ENCODE measurements around the gene TSHB.

The TSHB gene

DNA sequence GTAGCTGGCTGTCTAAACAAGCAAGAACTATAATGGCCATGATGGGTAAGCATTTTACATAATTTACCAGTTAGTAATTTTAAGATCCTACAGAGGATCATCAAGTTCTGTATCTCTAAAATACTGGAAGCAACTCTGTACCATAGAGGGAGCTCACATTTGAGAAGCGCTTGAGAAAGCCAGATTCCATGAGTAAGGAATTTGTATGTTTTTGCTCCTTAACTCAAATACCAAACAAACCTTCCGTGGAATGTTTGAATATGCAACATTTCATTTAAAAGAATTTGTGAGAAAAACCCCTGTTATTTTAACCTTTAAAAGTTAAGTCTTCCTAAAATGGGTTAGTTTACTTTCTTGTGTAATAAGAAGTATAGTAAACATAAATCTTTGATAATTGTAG lies 2.0 kb downstream of the TSHB start:
- Histone ChIP-seq H3K27ac (ENCODE audit: low read length) (no peak overlapping the region), H3K9ac (ENCODE audit: low read length) (no peak overlapping the region), H3K9me3 (ENCODE audit: control insufficient read depth, low read depth, low read length) (no peaks in the 10 kb centered on the region), H3K4me1 (ENCODE audit: control insufficient read depth, low read depth, low read length) (no peaks in the 10 kb centered on the region), H3K4me3 (ENCODE audit: low read length) (no peak overlapping the region), H3K36me3 (ENCODE audit: control insufficient read depth, low read depth, low read length) (no peaks in the 10 kb centered on the region), H3K27me3 (ENCODE audit: control insufficient read depth, insufficient read depth, low read length) (no peaks in the 10 kb centered on the region)

DNA sequence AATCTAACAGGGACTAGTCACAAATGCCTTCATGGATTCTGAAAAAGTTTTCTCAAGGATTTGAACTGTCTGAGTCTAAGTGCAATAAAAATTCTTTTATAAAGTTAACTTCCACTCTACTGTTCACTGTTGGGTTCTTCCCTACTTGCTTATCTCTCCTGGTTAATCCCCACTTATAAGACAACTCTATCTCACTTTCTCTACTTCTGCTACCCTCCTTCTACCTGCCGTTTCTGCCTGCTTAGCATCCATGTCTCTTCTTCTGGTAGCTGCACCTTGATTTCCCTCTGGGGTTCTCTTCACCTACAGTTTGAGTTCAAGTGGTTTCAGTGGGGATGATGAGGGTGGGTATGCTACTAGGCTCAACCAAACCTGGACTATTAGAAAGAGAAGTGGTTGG lies 6.0 kb downstream of the TSHB start:
- H3K9me3 ChIP-seq (ENCODE audit: control insufficient read depth, low read depth, low read length), result no peaks in the 10 kb centered on the region

DNA sequence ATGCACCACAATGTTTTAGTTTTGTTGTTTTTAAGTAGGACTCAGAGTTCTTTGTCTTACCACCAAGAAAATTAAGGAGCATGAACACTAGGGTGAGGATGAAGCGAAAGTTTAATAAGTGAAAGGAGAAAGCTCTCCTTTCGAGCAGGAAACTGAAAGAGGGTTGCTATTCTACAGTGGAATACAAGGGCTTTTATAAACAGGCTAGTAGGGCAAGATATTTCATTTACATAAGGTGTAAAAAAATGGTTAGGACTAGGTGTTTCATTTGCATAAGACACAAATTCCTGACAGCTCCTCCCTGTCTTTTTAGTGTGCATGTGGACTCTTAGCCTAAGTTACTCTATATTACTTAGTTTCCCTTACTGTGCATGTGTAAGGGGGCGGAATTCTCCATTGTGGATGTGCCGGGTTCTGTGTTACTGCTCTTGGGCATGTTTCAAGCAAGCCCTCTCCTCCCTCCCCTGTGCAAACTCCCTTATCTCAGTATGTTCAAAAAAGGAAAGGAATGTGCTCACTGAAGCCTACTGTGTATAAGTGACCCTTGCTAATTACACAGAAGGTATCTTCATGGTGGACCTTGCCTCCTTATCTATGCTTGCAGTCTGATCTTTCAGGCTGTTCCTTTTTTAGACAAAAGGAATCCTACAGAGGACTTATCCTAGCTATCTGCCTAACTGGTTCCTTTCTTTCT lies 7.3 kb downstream of the TSHB start:
- no peak overlapping the region for H3K27ac ChIP-seq (ENCODE audit: low read length)
- H3K4me1 ChIP-seq (ENCODE audit: control insufficient read depth, low read depth, low read length), result no peaks in the 10 kb centered on the region

More for the DNA sequence above, 6.0 kb downstream of the TSHB start:
- Histone ChIP-seq H3K4me1 (ENCODE audit: control insufficient read depth, low read depth, low read length) (no peaks in the 10 kb centered on the region), H3K27ac (ENCODE audit: low read length) (no peak overlapping the region), H3K36me3 (ENCODE audit: control insufficient read depth, low read depth, low read length) (no peaks in the 10 kb centered on the region), H3K9ac (ENCODE audit: low read length) (no peak overlapping the region), H3K4me3 (ENCODE audit: low read length) (no peak overlapping the region), H3K27me3 (ENCODE audit: control insufficient read depth, insufficient read depth, low read length) (no peaks in the 10 kb centered on the region)

DNA sequence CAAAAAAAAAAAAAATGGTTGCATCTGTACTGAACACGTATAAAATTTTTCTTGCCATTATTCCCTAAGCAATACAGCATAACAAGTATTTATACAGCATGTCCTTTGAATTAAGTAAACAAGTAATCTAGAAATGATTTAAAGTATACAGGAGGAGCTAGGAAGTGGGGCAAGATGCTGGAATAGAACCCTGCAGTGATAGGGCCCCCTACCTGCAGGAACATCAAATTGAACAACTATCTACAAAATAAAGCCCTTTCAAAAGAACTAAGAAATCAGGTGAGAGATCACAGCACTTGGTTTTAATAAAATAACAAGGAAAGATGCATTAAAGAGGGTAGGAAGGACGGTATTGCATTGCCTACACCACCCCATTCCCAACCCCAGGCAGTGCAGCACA lies 10.9 kb downstream of the TSHB start:
- H3K4me1 ChIP-seq (ENCODE audit: control insufficient read depth, low read depth, low read length), result no peaks in the 10 kb centered on the region
- H3K27me3 ChIP-seq (ENCODE audit: control insufficient read depth, insufficient read depth, low read length), result no peaks in the 10 kb centered on the region
- no peak overlapping the region for H3K27ac ChIP-seq (ENCODE audit: low read length)
- no peaks in the 10 kb centered on the region for H3K36me3 ChIP-seq (ENCODE audit: control insufficient read depth, low read depth, low read length)
- H3K9me3 ChIP-seq (ENCODE audit: control insufficient read depth, low read depth, low read length), result no peaks in the 10 kb centered on the region
- H3K4me3 ChIP-seq (ENCODE audit: low read length), result no peak overlapping the region
- no peak overlapping the region for H3K9ac ChIP-seq (ENCODE audit: low read length)

More for the DNA sequence above, 7.3 kb downstream of the TSHB start:
- no peaks in the 10 kb centered on the region for H3K36me3 ChIP-seq (ENCODE audit: control insufficient read depth, low read depth, low read length)
- H3K9me3 ChIP-seq (ENCODE audit: control insufficient read depth, low read depth, low read length), result no peaks in the 10 kb centered on the region
- no peaks in the 10 kb centered on the region for H3K27me3 ChIP-seq (ENCODE audit: control insufficient read depth, insufficient read depth, low read length)
- H3K9ac ChIP-seq (ENCODE audit: low read length), result no peak overlapping the region
- H3K4me3 ChIP-seq (ENCODE audit: low read length), result no peak overlapping the region

DNA sequence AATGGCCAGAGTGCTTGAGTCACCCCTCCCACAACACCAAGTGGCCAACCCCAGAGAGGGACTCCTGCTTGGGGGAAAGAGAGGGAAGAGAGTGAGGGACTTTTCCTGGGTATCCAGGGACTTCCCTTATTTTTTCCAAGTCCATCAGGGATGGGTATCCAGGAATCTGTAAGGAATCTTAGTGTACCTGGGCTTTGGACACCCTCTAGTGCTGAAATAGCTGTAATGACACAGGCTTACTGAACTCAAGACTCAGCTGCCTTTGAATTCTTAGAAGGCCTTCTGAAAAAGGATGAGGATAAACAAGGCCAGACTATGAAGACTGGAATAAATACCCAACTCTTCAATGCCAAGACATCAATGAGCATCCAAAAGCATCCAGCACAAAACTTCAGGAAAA lies 12.0 kb downstream of the TSHB start:
- H3K27ac ChIP-seq (ENCODE audit: low read length), result no peak overlapping the region
- no peak overlapping the region for H3K9ac ChIP-seq (ENCODE audit: low read length)
- H3K27me3 ChIP-seq (ENCODE audit: control insufficient read depth, insufficient read depth, low read length), result no peaks in the 10 kb centered on the region
- no peaks in the 10 kb centered on the region for H3K9me3 ChIP-seq (ENCODE audit: control insufficient read depth, low read depth, low read length)
- H3K4me3 ChIP-seq (ENCODE audit: low read length), result no peak overlapping the region
- no peaks in the 10 kb centered on the region for H3K36me3 ChIP-seq (ENCODE audit: control insufficient read depth, low read depth, low read length)
- H3K4me1 ChIP-seq (ENCODE audit: control insufficient read depth, low read depth, low read length), result no peaks in the 10 kb centered on the region

DNA sequence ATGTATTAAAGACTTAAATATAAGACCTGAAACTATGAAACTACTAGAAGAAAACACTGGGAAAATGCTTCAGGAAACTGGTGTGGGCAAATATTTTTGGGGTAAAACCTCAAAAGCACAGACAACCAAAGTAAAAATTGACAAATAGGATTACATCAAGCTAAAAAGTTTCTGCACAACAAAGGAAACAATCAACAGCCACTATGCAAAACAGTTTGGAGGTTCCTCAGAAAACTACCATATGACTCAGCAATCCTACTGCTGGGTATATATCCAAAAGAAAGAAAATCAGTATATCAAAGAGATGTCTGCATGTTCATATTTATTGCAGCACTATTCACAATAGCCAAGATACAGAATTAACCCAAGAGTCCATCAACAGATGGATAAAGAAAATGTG lies 17.1 kb downstream of the TSHB start:
- H3K27me3 ChIP-seq (ENCODE audit: control insufficient read depth, insufficient read depth, low read length), result no peaks in the 10 kb centered on the region

DNA sequence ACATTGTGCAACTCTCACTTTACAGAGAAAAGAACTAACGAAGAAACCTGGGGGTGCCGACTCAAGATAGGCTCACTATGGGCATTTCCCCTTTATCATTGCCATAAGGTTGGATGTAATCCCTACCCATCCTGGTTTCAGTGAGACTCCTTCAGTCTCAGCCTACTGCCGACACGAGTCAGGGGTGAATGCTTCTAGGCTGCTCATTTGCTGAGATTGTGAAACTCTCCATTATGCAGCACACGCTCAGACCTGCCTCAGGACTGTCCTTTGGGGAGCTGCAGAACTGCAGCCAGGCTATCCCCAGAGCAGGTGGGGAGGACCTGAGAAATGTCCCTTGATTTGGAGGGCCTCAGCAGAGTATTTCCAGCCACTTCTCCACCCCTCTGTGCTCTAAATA lies 22.2 kb downstream of the TSHB start:
- Histone ChIP-seq H3K27ac (ENCODE audit: low read length) (no peak overlapping the region), H3K27me3 (ENCODE audit: control insufficient read depth, insufficient read depth, low read length) (no peaks in the 10 kb centered on the region), H3K9ac (ENCODE audit: low read length) (no peak overlapping the region), H3K9me3 (ENCODE audit: control insufficient read depth, low read depth, low read length) (no peaks in the 10 kb centered on the region), H3K36me3 (ENCODE audit: control insufficient read depth, low read depth, low read length) (no peaks in the 10 kb centered on the region), H3K4me1 (ENCODE audit: control insufficient read depth, low read depth, low read length) (peaks cover 7% of the 10 kb centered on the region), H3K4me3 (ENCODE audit: low read length) (no peak overlapping the region)

More for the DNA sequence above, 17.1 kb downstream of the TSHB start:
- no peak overlapping the region for H3K27ac ChIP-seq (ENCODE audit: low read length)
- no peak overlapping the region for H3K9ac ChIP-seq (ENCODE audit: low read length)
- no peak overlapping the region for H3K4me3 ChIP-seq (ENCODE audit: low read length)
- no peaks in the 10 kb centered on the region for H3K4me1 ChIP-seq (ENCODE audit: control insufficient read depth, low read depth, low read length)
- H3K36me3 ChIP-seq (ENCODE audit: control insufficient read depth, low read depth, low read length), result no peaks in the 10 kb centered on the region
- H3K9me3 ChIP-seq (ENCODE audit: control insufficient read depth, low read depth, low read length), result no peaks in the 10 kb centered on the region

DNA sequence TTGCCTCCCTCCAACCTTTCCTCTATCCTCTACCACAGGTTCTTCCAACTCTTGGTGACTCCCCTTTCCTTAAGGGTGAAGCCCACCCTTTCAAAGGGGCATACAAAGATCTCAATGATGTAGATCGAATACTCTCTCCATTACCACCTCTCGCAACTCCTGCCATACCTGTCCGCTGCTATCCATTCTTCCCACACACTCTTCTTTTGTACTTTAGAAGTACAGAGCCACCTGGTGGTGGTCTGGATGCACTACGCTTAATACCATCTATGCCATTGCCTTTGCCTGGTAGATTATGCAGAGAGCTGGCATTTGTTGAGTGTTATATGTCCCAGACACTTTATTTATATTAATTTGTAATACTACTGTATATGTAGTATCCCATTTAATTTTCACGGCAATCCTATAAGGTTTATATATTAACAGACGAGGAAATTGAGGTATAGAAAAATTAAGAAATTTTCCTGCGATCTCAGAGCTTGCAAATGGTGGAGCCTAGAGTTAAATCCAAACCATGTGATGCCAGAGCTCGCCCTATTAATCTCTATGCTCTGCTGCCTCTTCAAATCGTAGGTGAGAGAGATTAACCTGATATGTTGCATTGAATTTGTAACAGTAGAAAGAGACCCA lies 22.9 kb downstream of the TSHB start:
- Histone ChIP-seq H3K4me3 (ENCODE audit: low read length) (no peak overlapping the region), H3K27ac (ENCODE audit: low read length) (no peak overlapping the region), H3K27me3 (ENCODE audit: control insufficient read depth, insufficient read depth, low read length) (no peaks in the 10 kb centered on the region), H3K9ac (ENCODE audit: low read length) (no peak overlapping the region), H3K36me3 (ENCODE audit: control insufficient read depth, low read depth, low read length) (no peaks in the 10 kb centered on the region), H3K4me1 (ENCODE audit: control insufficient read depth, low read depth, low read length) (peaks cover 12% of the 10 kb centered on the region), H3K9me3 (ENCODE audit: control insufficient read depth, low read depth, low read length) (no peaks in the 10 kb centered on the region)

DNA sequence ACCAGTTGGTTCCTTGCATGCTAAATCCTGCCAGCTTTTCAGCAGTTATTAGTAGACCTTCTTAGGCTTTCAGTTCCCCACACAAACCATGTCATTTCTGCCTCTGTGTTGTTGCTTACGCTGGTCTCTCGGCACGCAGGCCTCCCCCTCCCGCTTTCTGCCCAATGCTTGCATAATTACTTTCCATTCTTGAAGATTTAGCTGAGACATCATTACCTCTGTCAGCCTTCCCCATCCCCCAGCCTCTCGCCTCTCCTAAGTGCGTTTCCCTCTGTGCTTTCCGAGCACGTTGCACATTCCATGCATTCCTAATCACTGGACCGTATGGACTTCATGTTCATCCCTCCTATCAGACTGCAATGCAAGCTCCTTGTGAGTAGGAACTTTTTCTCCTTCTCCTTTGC lies 26.8 kb downstream of the TSHB start:
- H3K9ac ChIP-seq (ENCODE audit: low read length), result no peak overlapping the region
- no peaks in the 10 kb centered on the region for H3K36me3 ChIP-seq (ENCODE audit: control insufficient read depth, low read depth, low read length)
- peaks cover 12% of the 10 kb centered on the region for H3K4me1 ChIP-seq (ENCODE audit: control insufficient read depth, low read depth, low read length)
- H3K4me3 ChIP-seq (ENCODE audit: low read length), result no peak overlapping the region
- no peaks in the 10 kb centered on the region for H3K9me3 ChIP-seq (ENCODE audit: control insufficient read depth, low read depth, low read length)
- no peak overlapping the region for H3K27ac ChIP-seq (ENCODE audit: low read length)
- H3K27me3 ChIP-seq (ENCODE audit: control insufficient read depth, insufficient read depth, low read length), result no peaks in the 10 kb centered on the region

DNA sequence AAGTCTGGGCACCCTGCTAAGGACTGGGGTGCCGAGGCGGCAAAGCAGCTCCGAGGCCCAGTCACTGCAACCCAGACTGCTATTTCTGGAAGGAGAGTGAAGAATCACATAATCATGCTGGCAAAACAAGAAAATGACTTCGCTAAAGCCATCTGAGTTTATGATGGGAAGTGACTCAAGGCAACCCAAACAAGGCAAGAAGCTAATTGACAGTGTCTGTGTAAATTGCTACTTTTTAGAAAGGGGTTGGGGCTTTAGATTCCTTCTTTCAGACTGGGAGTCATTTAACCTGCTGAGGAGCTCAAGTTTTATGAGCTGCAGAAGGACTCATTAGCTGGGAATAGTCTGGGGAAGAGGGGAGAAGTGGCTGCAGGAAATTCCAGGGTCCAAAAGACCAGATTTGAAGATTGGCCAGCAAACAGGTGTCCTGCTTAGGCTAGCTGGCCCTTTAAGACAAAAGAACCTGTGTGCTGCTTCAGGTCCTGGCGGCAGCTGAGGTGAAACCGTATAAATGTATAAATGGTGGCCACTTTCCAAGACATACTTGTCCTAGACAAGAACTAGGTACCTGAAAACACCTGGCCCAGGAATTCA lies 28.1 kb downstream of the TSHB start:
- H3K27ac ChIP-seq (ENCODE audit: low read length), result no peak overlapping the region
- no peaks in the 10 kb centered on the region for H3K36me3 ChIP-seq (ENCODE audit: control insufficient read depth, low read depth, low read length)
- no peak overlapping the region for H3K9ac ChIP-seq (ENCODE audit: low read length)
- no peaks in the 10 kb centered on the region for H3K27me3 ChIP-seq (ENCODE audit: control insufficient read depth, insufficient read depth, low read length)
- no peak overlapping the region for H3K4me3 ChIP-seq (ENCODE audit: low read length)
- peaks cover 12% of the 10 kb centered on the region for H3K4me1 ChIP-seq (ENCODE audit: control insufficient read depth, low read depth, low read length)
- H3K9me3 ChIP-seq (ENCODE audit: control insufficient read depth, low read depth, low read length), result no peaks in the 10 kb centered on the region

DNA sequence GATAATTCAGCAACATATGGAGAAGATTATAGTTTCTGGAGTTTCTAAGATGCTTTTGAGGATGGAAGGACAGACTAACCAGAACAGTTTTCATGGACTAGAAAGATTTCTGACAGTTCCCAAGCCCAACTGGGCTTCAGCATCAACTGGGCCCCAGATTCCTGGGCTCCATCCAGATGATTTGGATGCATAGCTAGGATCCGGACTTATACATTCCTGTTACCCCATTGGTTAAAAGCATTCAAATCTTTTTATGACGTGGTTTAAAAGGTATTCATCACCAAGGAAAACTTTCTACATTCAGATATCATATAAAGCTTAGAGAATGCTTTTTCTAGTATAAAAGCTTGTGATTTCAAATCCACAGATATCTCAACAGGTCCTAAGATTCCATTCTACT lies 29.7 kb downstream of the TSHB start:
- Histone ChIP-seq H3K4me3 (ENCODE audit: low read length) (no peak overlapping the region), H3K9me3 (ENCODE audit: control insufficient read depth, low read depth, low read length) (no peaks in the 10 kb centered on the region), H3K27ac (ENCODE audit: low read length) (no peak overlapping the region), H3K9ac (ENCODE audit: low read length) (no peak overlapping the region), H3K4me1 (ENCODE audit: control insufficient read depth, low read depth, low read length) (peaks cover 12% of the 10 kb centered on the region), H3K27me3 (ENCODE audit: control insufficient read depth, insufficient read depth, low read length) (no peaks in the 10 kb centered on the region), H3K36me3 (ENCODE audit: control insufficient read depth, low read depth, low read length) (no peaks in the 10 kb centered on the region)

DNA sequence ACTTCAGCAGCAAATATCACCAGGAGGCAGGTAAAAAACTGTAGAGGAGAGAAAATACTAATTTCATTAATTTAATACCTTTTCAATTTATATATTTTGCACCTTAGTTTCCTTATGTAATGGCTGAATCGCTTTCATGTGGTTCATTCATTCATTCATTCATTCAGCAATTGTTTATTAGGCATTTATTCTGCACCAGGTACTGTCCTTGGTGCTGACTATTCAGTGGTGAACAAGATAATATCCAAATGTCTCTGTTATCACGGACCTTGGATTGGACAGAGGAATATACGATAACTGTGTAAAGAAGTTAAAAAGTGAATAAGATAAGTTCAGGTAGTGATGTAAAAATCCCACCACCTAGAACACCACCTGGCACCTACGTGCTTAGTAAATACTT lies 30.9 kb downstream of the TSHB start:
- H3K36me3 ChIP-seq (ENCODE audit: control insufficient read depth, low read depth, low read length), result no peaks in the 10 kb centered on the region
- H3K27me3 ChIP-seq (ENCODE audit: control insufficient read depth, insufficient read depth, low read length), result no peaks in the 10 kb centered on the region
- H3K9me3 ChIP-seq (ENCODE audit: control insufficient read depth, low read depth, low read length), result no peaks in the 10 kb centered on the region
- peaks cover 12% of the 10 kb centered on the region for H3K4me1 ChIP-seq (ENCODE audit: control insufficient read depth, low read depth, low read length)
- H3K9ac ChIP-seq (ENCODE audit: low read length), result no peak overlapping the region
- H3K27ac ChIP-seq (ENCODE audit: low read length), result no peak overlapping the region
- H3K4me3 ChIP-seq (ENCODE audit: low read length), result no peak overlapping the region
